Neural progenitor cell (in vitro differentiated cells): ENCODE measurements around the gene ACER3. TPM values are rescaled to one million over a fixed set of nuclear protein-coding genes. Genes with fewer than 3 reads are reported as not detected.

ENCODE experiments used
- DNase-seq: peaks from one replicate; pipeline ENCODE4 v3.0.0-alpha.2; 2016; ENCODE audit warnings: low spot score
- H2AFZ ChIP-seq: fragments of 200-600 bp; sonication (generic); replicated peaks from 2 replicates; pipeline ENCODE4 v1.6.1; 2016; ENCODE audit warnings: antibody characterized with exemption
- H3F3A ChIP-seq: fragments of 200-600 bp; sonication (generic); 2 replicates; pipeline ENCODE4 v1.6.1; 2016; ENCODE audit warnings: antibody characterized with exemption, low read depth
- H3K27ac ChIP-seq: fragments of 200-600 bp; sonication (generic); 2 replicates; pipeline ENCODE4 v1.5.1; 2016; ENCODE audit warnings: mild to moderate bottlenecking
- H3K27me3 ChIP-seq: fragments of 200-600 bp; sonication (generic); 2 replicates; pipeline ENCODE4 v1.6.1; 2016; ENCODE audit warnings: mild to moderate bottlenecking, moderate library complexity
- H3K36me3 ChIP-seq: fragments of 200-600 bp; sonication (generic); 2 replicates; pipeline ENCODE4 v1.5.1; 2016
- H3K4me1 ChIP-seq: fragments of 200-600 bp; sonication (generic); 2 replicates; pipeline ENCODE4 v1.6.1; 2016; ENCODE audit warnings: mixed run types
- H3K4me2 ChIP-seq: fragments of 200-600 bp; sonication (generic); 2 replicates; pipeline ENCODE4 v1.6.1; 2016
- H3K4me3 ChIP-seq: fragments of 200-600 bp; sonication (generic); 2 replicates; pipeline ENCODE4 v1.5.1; 2016
- H3K79me2 ChIP-seq: fragments of 200-600 bp; sonication (generic); 2 replicates; pipeline ENCODE4 v1.6.1; 2016; ENCODE audit warnings: low read depth
- H3K9ac ChIP-seq: fragments of 200-600 bp; sonication (generic); 2 replicates; pipeline ENCODE4 v1.6.1; 2016
- H3K9me3 ChIP-seq: fragments of 200-600 bp; sonication (generic); 2 replicates; pipeline ENCODE4 v1.5.1; 2016; ENCODE audit warnings: low read depth
- H4K20me1 ChIP-seq: fragments of 200-600 bp; sonication (generic); 2 replicates; pipeline ENCODE4 v1.6.1; 2016; ENCODE audit warnings: low read depth
- H3K27ac Mint-ChIP-seq: 3 replicates; pipeline ENCODE4 v1.8.0; 2021; ENCODE audit warnings: mixed read lengths
- H3K27me3 Mint-ChIP-seq: 2 replicates; pipeline ENCODE4 v1.8.0; 2022; ENCODE audit warnings: low read depth, mild to moderate bottlenecking, inconsistent platforms, moderate library complexity, mixed read lengths; ENCODE audit not compliant: insufficient read depth
- H3K36me3 Mint-ChIP-seq: 3 replicates; pipeline ENCODE4 v1.8.0; 2021; ENCODE audit warnings: mixed read lengths
- H3K4me1 Mint-ChIP-seq: 3 replicates; pipeline ENCODE4 v1.8.0; 2021; ENCODE audit warnings: mixed read lengths
- H3K4me3 Mint-ChIP-seq: 3 replicates; pipeline ENCODE4 v1.8.0; 2021; ENCODE audit warnings: mild to moderate bottlenecking, moderate library complexity, mixed read lengths
- H3K9me3 Mint-ChIP-seq: 3 replicates; pipeline ENCODE4 v1.8.0; 2020; ENCODE audit warnings: mixed read lengths
- CTCF ChIP-seq: fragments of 200-600 bp; sonication (generic); IDR thresholded peaks from 2 replicates; pipeline ENCODE4 v1.5.1; 2017; ENCODE audit warnings: antibody characterized with exemption, mild to moderate bottlenecking
- EZH2 ChIP-seq: fragments of 200-600 bp; sonication (generic); IDR thresholded peaks from 2 replicates; pipeline ENCODE4 v1.6.1; 2017; ENCODE audit warnings: antibody characterized with exemption, mild to moderate bottlenecking, moderate library complexity
- EZH2phosphoT487 ChIP-seq: fragments of 200-600 bp; sonication (generic); IDR thresholded peaks from 2 replicates; pipeline ENCODE4 v1.6.1; 2017; ENCODE audit warnings: antibody characterized with exemption
- total RNA-seq: library from RNA; depleted of rRNA; stranded (reverse); fragments of >200 nt; gene quantifications from 2 replicates; pipeline ENCODE4 v1.2.3, GENCODE V29; 2015; ENCODE audit warnings: low replicate concordance

Gene ACER3
- total RNA-seq, 1 donor from 2014 or later: 18.9 TPM

- Histone ChIP-seq H3K79me2 (no peaks in the 10 kb centered on the region), H3K27me3 (no peaks in the 10 kb centered on the region), H3K4me3 (no peak overlapping the region), H3K27ac (no peak overlapping the region), H3K9me3 (no peaks in the 10 kb centered on the region), H3F3A (no peaks in the 10 kb centered on the region), H3K9ac (no peak overlapping the region), H3K4me1 (no peaks in the 10 kb centered on the region), H4K20me1 (no peaks in the 10 kb centered on the region), H3K4me2 (no peak overlapping the region), H3K36me3 (no peaks in the 10 kb centered on the region), H2AFZ (no peak overlapping the region)
- Mint-ChIP-seq H3K4me3 (no peak overlapping the region), H3K4me1 (peaks cover 23% of the 10 kb centered on the region), H3K27ac (no peak overlapping the region), H3K9me3 (peaks cover 12% of the 10 kb centered on the region), H3K27me3 (peaks cover 2% of the 10 kb centered on the region), H3K36me3 (no peaks in the 10 kb centered on the region)
- DNase-seq: no peak
- no peak for TF ChIP-seq CTCF
- TF ChIP-seq EZH2: no peak
- no peak for TF ChIP-seq EZH2phosphoT487
Observed at GRCh38 chr11:77075425-77075905, 214.7 kb downstream of the ACER3 start.

Other genes with a start within 250 kb of the ACER3 start
- gene LRRC32, start 190.2 kb upstream of the ACER3 start, total RNA-seq: 0.21 and 1.1 TPM in 2 replicates
- gene TSKU, start 77.6 kb upstream of the ACER3 start, total RNA-seq: 7.1 and 22.8 TPM in 2 replicates
- not detected in 2 replicates for gene B3GNT6, start 173.5 kb downstream of the ACER3 start, total RNA-seq
- gene CAPN5, start 206.1 kb downstream of the ACER3 start, total RNA-seq: 7.4 and 9.6 TPM in 2 replicates
- gene OMP, start 241.9 kb downstream of the ACER3 start, total RNA-seq: not detected in 2 replicates